Activated T-cell treated with anti-CD3 and anti-CD28 coated beads for 1 hour (primary cell): Measurements from ENCODE around the gene MAN2A1.
"Not testable (repeated sequence)": the region's sequence is repeated elsewhere in the genome, so short reads cannot be mapped to it uniquely, and the experiment has no call there.

ENCODE experiments used
- DNase-seq: peaks from one replicate; pipeline ENCODE4 v3.0.0-alpha.2; 2020; ENCODE audit warnings: low read depth

MAN2A1 gene

GRCh38 chr5:109868737-109869136 lies 179.0 kb downstream of the MAN2A1 start:
- no peak for DNase-seq

GRCh38 chr5:109873687-109874086 lies 184.0 kb downstream of the MAN2A1 start:
- no peak for DNase-seq

DNA sequence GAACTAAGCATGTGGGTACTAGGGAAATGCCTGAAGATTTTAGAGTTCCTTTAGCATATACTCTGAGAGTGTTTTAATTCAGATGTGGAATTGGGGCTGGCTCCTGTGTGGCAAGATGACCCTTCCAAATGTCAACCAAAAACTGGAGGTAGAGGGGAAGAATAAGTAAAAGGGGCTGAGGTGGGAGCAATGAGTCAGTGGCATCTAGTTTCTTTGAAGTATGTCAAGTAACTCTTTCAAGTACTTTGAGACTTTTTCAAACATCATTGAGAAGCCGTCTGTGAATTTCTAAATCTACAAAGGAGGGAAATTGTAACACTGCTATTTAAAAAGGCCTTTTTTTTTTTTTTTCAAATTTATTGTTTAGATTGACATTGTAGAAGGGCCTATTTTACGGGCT lies 184.4 kb downstream of the MAN2A1 start:
- DNase-seq = no peak

GRCh38 chr5:109876030-109876725 lies 186.5 kb downstream of the MAN2A1 start:
- DNase-seq = no peak

- no peak for DNase-seq
Measured at GRCh38 chr5:109876941-109877669, 187.4 kb downstream of the MAN2A1 start.

- no peak for DNase-seq
Measured at GRCh38 chr5:109877670-109878045, 187.9 kb downstream of the MAN2A1 start.

- DNase-seq = no peak
Measured at GRCh38 chr5:109878887-109879286, 189.2 kb downstream of the MAN2A1 start.

- no peak for DNase-seq
Measured at GRCh38 chr5:109880907-109881685, 191.4 kb downstream of the MAN2A1 start.

DNA sequence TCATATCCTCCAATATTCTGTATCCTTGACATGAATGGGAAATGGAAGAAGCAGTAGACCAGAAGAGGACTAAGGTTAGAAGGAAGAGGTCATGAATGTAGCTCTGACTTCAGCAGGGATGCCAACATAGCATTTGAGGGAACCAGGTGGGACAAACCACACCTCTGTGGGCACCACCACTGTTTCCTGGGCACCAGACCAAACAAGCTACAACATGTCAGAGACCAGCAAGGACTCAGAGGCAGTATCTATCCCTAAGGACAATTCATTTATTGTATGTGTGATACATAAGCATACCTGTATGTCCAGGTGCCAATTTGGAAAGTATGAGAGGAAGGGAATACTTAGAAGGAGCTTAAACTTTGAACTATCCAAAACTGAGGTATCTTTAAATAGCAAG lies 192.8 kb downstream of the MAN2A1 start:
- no peak for DNase-seq

DNA sequence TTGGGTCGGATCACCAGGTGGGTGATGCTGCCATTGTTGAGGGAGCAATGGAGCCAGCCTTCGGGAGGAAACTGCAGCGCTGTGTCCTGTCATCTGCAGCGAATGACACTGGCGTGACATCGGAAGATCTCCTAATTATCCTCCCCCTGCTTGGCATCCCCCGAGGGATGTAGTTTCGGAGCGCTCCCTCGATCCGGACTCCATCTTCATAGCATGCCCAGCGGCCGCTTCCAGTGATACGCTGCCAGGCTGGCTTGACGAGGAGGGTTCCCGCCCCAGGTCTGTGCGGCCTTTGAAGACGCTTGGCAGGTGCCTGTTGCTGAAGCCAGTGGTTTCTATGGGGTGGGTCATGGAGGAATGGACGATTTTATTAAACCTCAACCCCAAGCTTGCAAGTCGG lies 194.9 kb downstream of the MAN2A1 start:
- no peak for DNase-seq

- no peak for DNase-seq
Measured at GRCh38 chr5:109885205-109885604, 195.5 kb downstream of the MAN2A1 start.

GRCh38 chr5:109888989-109889388 lies 199.3 kb downstream of the MAN2A1 start:
- DNase-seq = no peak

GRCh38 chr5:109893271-109893670 lies 203.5 kb downstream of the MAN2A1 start:
- DNase-seq = not testable (repeated sequence)

DNA sequence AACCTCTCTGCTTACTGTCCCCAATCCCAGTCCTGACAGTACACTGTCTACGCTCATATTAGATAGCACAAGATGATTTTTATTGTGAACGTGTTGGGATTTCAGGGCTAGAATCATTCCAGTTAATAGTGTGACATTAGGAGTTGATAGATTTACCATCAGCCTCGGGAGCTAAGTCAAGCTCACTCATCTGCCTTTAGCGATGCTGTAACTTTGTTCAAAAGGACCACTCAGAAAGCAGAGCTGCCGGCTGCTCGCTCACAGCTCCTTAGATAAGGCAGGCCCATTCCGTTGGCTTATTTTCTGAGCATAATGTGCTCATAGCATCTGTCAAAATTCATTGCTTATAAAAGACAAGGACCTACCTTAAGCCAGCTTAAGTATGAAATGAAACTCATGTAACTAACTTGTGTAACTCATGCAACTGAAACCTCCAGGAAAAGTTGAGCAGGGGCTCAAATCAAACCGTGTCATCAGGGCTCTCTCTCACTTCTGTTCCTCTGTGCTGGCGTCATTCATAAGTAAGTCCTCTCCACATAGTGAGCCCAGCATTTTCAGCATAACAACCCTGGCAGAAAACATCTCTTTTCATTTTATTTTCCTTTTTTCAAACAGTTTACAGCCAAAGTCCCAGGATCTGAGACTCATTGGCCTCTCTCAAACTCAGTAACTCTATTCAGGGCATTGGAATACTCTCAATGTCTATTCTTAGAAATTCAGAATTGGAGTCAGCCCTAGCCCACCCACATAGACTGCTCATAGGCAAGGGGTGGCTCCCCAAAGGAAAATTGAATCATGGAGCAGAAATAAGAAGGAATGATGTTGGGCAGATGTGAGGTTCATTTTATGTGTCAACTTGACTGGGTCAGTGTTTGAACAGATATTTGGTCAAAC lies 208.8 kb downstream of the MAN2A1 start:
- DNase-seq = no peak

- DNase-seq = no peak
Measured at GRCh38 chr5:109899163-109899535, 209.4 kb downstream of the MAN2A1 start.

GRCh38 chr5:109900461-109900860 lies 210.7 kb downstream of the MAN2A1 start:
- DNase-seq = no peak

DNA sequence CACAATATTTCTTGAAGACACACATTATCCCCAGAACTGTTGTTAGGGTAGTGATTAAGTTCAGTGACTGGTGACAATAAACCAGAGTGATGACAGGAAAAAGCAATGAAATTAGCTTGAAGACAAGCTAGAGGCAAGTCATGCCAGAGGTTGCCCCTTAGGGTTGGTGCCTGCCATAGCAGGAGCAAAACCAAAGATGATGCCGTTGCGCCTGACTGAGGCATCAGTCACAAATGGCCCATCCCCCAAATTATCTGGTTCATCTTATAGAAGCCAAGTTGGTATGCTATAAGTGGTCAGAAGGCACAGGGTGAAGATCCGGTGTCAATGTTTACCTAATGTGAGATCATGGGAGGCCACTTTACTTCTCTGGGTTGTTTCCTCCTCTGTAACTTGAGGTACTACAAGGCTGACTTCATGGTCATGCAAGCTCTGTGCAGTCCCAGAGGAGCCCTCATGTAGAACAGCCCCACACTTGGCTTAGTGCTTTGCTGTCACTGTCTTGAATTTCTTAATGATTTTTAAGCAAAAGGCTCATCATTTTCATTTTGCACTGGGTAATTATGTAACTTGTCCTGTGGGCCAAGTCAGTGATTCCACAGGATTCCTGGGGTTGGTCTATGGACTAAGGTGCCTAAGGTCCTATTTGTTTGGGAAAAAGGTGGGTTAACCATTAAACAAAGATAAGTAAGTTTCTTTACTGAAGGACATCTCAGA lies 211.3 kb downstream of the MAN2A1 start:
- DNase-seq = no peak

- DNase-seq = no peak
Measured at GRCh38 chr5:109901628-109901981, 211.9 kb downstream of the MAN2A1 start.

DNA sequence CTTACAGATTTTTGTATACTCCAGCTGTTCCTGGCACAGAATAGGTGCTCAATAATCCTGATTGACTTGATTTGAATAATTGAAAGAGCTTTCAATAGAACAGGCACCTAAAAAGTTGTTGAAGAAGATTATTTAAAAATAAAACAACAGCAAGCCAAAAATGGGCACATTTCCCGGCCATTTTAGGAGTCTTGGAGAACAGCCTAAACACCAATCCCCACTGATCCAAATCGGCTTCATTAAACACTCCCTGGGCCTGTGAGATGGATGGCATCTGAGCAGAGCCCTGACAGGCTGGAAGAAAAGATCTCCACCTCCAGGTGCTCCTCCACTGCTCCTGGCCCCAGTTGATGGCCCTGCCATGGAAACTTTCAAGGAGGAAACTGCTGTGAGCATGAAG lies 213.3 kb downstream of the MAN2A1 start:
- no peak for DNase-seq

- DNase-seq = no peak
Measured at GRCh38 chr5:109905906-109906305, 216.2 kb downstream of the MAN2A1 start.

DNA sequence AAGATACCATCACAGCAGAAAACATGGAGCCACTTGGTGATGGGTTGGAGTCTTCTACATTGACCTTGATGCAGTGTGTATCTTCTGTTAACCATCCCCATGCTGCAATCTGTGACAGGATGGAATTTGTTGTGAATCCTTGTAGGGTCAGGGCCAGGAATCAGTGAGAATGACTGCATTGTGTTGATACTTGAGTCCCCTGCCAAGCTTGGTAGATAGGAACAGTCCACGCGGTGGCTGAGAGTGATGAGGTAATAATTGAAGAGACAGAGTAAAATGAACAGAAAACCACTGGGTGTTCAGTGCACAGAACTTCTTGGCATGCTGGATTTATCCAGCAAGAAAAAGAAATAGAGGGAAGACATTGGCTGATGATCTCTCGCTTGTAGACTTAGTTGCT lies 217.5 kb downstream of the MAN2A1 start:
- no peak for DNase-seq
